Spleen (tissue), 7 donors: ENCODE data around the gene WNT16.

Source experiments
- CTCF ChIP-seq, 11 experiments: fragments of 200-600 bp in 7 of 11; fragments of 450-650 bp in 4 of 11; sonication (generic) in 4 of 11; IDR thresholded peaks in 8 of 11; conservative IDR thresholded peaks in 3 of 11; 1 replicate in 7 of 11; 2 replicates in 4 of 11; pipeline versions ENCODE4 v1.4.0 to v1.8.0; 2016 to 2021; ENCODE audit warnings: antibody characterized with exemption in 11 of 11, inconsistent platforms in 4 of 11, mild to moderate bottlenecking in 1 of 11
- POLR2A ChIP-seq, 3 donors: fragments of 450-650 bp; IDR thresholded peaks; one replicate each; pipeline ENCODE4 v1.5.1; 2017; ENCODE audit warnings: antibody characterized with exemption in 3 of 3, mild to moderate bottlenecking in 1 of 3
- POLR2AphosphoS5 ChIP-seq, 3 donors: sonication (generic); formaldehyde crosslinking; IDR thresholded peaks; one replicate each; pipeline ENCODE4 v1.5.1; 2017; ENCODE audit warnings: antibody characterized with exemption in 3 of 3
- donor health status: DM: no; HTN: no; CAD: no; lungs with moderate emphysema.
- donor health status: DM: no; HTN: no; CAD: no.
- donor health status: DM: no; HTN: no; CAD: no.

DNA sequence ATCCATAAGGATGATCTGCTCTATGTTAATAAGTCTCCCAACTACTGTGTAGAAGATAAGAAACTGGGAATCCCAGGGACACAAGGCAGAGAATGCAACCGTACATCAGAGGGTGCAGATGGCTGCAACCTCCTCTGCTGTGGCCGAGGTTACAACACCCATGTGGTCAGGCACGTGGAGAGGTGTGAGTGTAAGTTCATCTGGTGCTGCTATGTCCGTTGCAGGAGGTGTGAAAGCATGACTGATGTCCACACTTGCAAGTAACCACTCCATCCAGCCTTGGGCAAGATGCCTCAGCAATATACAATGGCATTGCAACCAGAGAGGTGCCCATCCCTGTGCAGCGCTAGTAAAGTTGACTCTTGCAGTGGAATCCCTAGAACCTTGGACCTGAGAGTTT, 10.3 kb downstream of the WNT16 start:
- TF ChIP-seq CTCF (IDR thresholded peaks at IDR 0.05 in 8 of 11, conservative IDR thresholded peaks at IDR 0.05 in 3 of 11) = no peak
- no peak for TF ChIP-seq POLR2A (IDR thresholded peaks at IDR 0.05)
- TF ChIP-seq POLR2AphosphoS5 (IDR thresholded peaks at IDR 0.05) = peak in 1 of 3 donors; percentile 18
